Activated CD8-positive, alpha-beta T cell treated with anti-CD3 and anti-CD28 coated beads for 36 hours (primary cell): ENCODE results near the gene NCF4. TPM values are rescaled to one million over a fixed set of nuclear protein-coding genes. Genes with fewer than 3 reads are reported as not detected.

ENCODE experiments used
- ATAC-seq: fragments of 200-7000 bp; cut with Tn5 transposase; one replicate; pipeline ENCODE4 v1.10.0; 2021; ENCODE audit warnings: mild to moderate bottlenecking, moderate library complexity
- CTCF ChIA-PET: fragments of 350-600 bp; sonication (Branson Sonifier 250); formaldehyde crosslinking; loops from one replicate; lab custom pipeline; 2021; ENCODE audit warnings: antibody characterized with exemption; lab: Charles Lee
- POLR2A ChIA-PET: fragments of 350-600 bp; sonication (Branson Sonifier 250); formaldehyde crosslinking; loops from one replicate; lab custom pipeline; 2021; ENCODE audit warnings: antibody characterized with exemption; lab: Charles Lee
- DNase-seq: peaks from one replicate; pipeline ENCODE4 v3.0.0-alpha.2; 2020
- H3K27ac Mint-ChIP-seq: one replicate; pipeline ENCODE4 v1.8.0; 2021; ENCODE audit warnings: mild to moderate bottlenecking, mixed read lengths
- H3K27me3 Mint-ChIP-seq: one replicate; pipeline ENCODE4 v1.8.0; 2021; ENCODE audit warnings: mixed read lengths
- H3K36me3 Mint-ChIP-seq: one replicate; pipeline ENCODE4 v1.8.0; 2021; ENCODE audit warnings: low read depth, mixed read lengths
- H3K4me1 Mint-ChIP-seq: one replicate; pipeline ENCODE4 v1.8.0; 2021; ENCODE audit warnings: low read depth, mixed read lengths
- H3K4me3 Mint-ChIP-seq: one replicate; pipeline ENCODE4 v1.8.0; 2021; ENCODE audit warnings: mild to moderate bottlenecking, moderate library complexity, mixed read lengths
- H3K9me3 Mint-ChIP-seq: one replicate; pipeline ENCODE4 v1.8.0; 2021; ENCODE audit warnings: mixed read lengths
- CTCF ChIP-seq: fragments of 200-600 bp; IDR thresholded peaks from one replicate; pipeline ENCODE4 v1.8.0; 2022; ENCODE audit warnings: antibody characterized with exemption, mild to moderate bottlenecking
- intact Hi-C: fragments of 100-400 bp; cut with micrococcal nuclease; formaldehyde crosslinking; loops from one replicate; pipeline ENCODE4 v1.10.0; 2022
- total RNA-seq, 2 experiments: library from RNA; stranded (reverse); gene quantifications; one replicate each; pipeline ENCODE4 v1.2.3, GENCODE V29; 2021

The NCF4 gene
- total RNA-seq, 2 experiments from 2014 or later: 2.5 to 2.9 TPM

- intact Hi-C loops: no loop called here
Observed at GRCh38 chr22:36872084-36872483, 11.3 kb downstream of the NCF4 start.

DNA sequence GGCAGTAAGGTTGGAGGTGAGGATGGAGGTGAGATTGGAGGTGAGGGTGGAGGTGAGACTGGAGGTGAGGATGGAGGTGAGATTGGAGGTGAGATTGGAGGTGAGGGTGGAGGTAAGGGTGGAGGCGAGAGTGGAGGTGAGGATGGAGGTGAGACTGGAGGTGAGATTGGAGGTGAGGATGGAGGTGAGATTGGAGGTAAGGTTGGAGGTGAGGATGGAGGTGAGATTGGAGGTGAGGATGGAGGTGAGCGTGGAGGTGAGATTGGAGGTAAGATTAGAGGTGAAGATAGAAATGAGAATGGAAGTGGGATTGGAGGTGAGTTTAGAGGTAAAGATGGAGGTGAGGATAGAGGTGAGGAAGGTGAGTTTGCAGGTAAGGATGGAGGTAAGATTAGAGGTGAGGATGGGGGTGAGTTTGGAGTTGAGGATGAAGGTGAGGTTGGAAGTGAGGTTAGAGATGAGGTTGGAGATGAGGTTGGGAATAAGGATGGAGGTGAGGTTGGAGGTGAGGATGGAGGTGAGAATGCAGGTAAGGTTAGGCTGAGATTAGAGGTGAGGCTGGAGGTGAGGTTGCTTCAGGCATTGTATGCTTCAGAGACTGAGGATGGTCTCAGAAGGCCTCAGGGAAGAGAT lies 12.2 kb downstream of the NCF4 start:
- CTCF ChIA-PET: interaction anchor here (1.3 to 1.8 kb wide), 4 partner anchors 11 to 387 kb away, joined by 3 to 10 read pairs (median 5); no protein-coding TSS in a partner anchor
- no peaks in the 10 kb centered on the region for H3K27me3 Mint-ChIP-seq
- no peak for TF ChIP-seq CTCF
- no peaks in the 10 kb centered on the region for H3K36me3 Mint-ChIP-seq
- peaks cover 16% of the 10 kb centered on the region for H3K4me1 Mint-ChIP-seq
- DNase-seq (no peak), ATAC-seq (no peak)
- H3K9me3 Mint-ChIP-seq: no peaks in the 10 kb centered on the region
- H3K27ac Mint-ChIP-seq: no peak overlapping the region
- POLR2A ChIA-PET: no interaction called here
- no peak overlapping the region for H3K4me3 Mint-ChIP-seq
- intact Hi-C loops: no loop called here

More at GRCh38 chr22:36872084-36872483, 11.3 kb downstream of the NCF4 start:
- Mint-ChIP-seq H3K27me3 (no peaks in the 10 kb centered on the region), H3K9me3 (no peaks in the 10 kb centered on the region), H3K4me3 (no peak overlapping the region), H3K27ac (no peak overlapping the region), H3K36me3 (no peaks in the 10 kb centered on the region), H3K4me1 (peaks cover 16% of the 10 kb centered on the region)
- no peak for TF ChIP-seq CTCF
- ChIA-PET CTCF (interaction anchor here (3.4 kb wide), 1 partner anchor 106 kb away, joined by 10 read pairs; no protein-coding TSS in a partner anchor), POLR2A (interaction anchor here (0.9 to 2.0 kb wide), 2 partner anchors 11 to 12 kb away, joined by 3 to 7 read pairs; partner anchors contain the start of gene NCF4)
- ATAC-seq (no peak), DNase-seq (no peak)

DNA sequence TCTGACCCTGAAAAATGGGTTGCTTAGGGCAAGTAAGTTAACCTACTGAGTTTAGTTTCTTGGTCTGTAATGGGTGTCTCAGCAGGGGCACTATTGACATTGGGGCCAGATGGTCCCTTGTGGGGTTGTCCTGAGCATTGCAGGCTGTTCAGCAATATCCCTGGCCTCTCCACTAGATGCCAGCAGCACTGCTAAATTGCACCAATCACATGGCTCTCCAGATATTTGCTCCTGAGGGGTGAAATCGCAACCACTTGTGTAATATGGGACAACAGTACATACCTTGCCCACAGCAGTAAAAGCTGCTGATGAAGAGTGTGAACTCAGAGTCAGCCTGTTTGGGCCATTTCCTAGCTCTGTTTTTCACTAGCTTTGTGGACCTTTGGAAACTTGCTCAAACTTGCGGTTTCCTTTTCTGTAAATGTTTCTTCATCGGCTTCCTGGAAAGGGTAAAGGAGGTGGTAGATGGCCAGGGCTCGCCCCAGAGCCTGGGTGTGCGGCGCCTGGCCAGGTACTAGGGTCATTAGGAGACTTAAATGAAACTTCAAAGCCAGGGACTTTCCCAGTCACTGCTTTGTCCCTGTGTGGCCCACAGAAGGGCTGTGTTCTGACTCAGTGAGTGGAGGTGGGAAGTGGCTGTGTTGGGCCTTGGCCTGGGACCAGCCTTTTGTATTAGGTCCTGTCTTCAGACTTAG lies 13.0 kb downstream of the NCF4 start:
- peaks cover 16% of the 10 kb centered on the region for H3K4me1 Mint-ChIP-seq
- POLR2A ChIA-PET: no interaction called here

DNA sequence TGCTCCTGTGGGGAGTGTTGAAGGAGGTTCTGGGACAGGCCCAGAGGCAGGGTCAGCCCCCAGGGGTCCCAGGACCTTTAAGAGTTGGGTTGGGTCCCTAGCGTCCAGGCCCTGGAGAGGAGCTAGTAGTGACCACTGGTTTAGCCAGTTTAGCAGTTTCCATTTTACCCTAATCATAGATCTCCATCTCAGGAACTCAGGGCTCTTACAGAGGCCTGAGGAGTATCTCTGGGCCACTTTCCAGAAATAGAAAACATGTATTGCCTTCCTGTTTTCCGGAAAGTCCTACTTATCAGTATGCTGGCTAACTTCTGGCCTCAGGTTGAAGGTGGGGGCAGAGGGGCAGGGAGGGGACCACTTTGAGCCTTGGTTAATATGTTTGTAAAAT lies 13.5 kb downstream of the NCF4 start:
- Mint-ChIP-seq H3K36me3 (no peaks in the 10 kb centered on the region), H3K27ac (peak overlapping the region; percentile 79), H3K4me1 (peaks cover 16% of the 10 kb centered on the region), H3K9me3 (no peaks in the 10 kb centered on the region), H3K4me3 (no peak overlapping the region), H3K27me3 (no peaks in the 10 kb centered on the region)
- ChIA-PET POLR2A (no interaction called here), CTCF (interaction anchor here (1.3 to 1.8 kb wide), 4 partner anchors 10 to 386 kb away, joined by 3 to 10 read pairs (median 5); no protein-coding TSS in a partner anchor)
- DNase-seq: no peak
- no peak for TF ChIP-seq CTCF
- intact Hi-C loops: no loop called here
- ATAC-seq: no peak

More for the DNA sequence above, 13.0 kb downstream of the NCF4 start:
- TF ChIP-seq CTCF: no peak
- no peak overlapping the region for H3K4me3 Mint-ChIP-seq
- CTCF ChIA-PET: interaction anchor here (1.3 to 1.8 kb wide), 4 partner anchors 11 to 386 kb away, joined by 3 to 10 read pairs (median 5); no protein-coding TSS in a partner anchor
- intact Hi-C loops: no loop called here
- H3K27ac Mint-ChIP-seq: peak overlapping the region; percentile 79
- peak; percentile 63 for DNase-seq
- no peaks in the 10 kb centered on the region for H3K36me3 Mint-ChIP-seq
- ATAC-seq: peak; percentile 83
- H3K27me3 Mint-ChIP-seq: no peaks in the 10 kb centered on the region
- no peaks in the 10 kb centered on the region for H3K9me3 Mint-ChIP-seq
